CD8-positive, alpha-beta memory T cell (primary cell): ENCODE measurements around the gene C11orf42. TPM values are rescaled to one million over a fixed set of nuclear protein-coding genes. Genes with fewer than 3 reads are reported as not detected.
"Not testable (repeated sequence)": the region's sequence is repeated elsewhere in the genome, so short reads cannot be mapped to it uniquely, and the experiment has no call there.

ENCODE experiments used
- CTCF ChIA-PET: fragments of 350-600 bp; sonication (Branson Sonifier 250); formaldehyde crosslinking; loops from one replicate; lab custom pipeline; 2021; ENCODE audit warnings: antibody characterized with exemption; lab: Charles Lee
- POLR2A ChIA-PET: fragments of 350-600 bp; sonication (Branson Sonifier 250); formaldehyde crosslinking; loops from one replicate; lab custom pipeline; 2021; ENCODE audit warnings: antibody characterized with exemption; lab: Charles Lee
- DNase-seq, 5 donors: peaks; one replicate each; pipeline versions ENCODE4 v3.0.0 to v3.0.0-alpha.2; 2020 to 2022; ENCODE audit warnings: mixed read lengths in 1 of 5
- H3K27ac ChIP-seq: one replicate; pipeline ENCODE4 v1.7.0; 2013; ENCODE audit warnings: low read depth, mild to moderate bottlenecking, low read length, moderate library complexity
- H3K27me3 ChIP-seq: 2 replicates; pipeline ENCODE4 v1.7.0; 2013; ENCODE audit warnings: low read length, mild to moderate bottlenecking; ENCODE audit not compliant: insufficient read depth, poor library complexity, severe bottlenecking
- H3K36me3 ChIP-seq: 2 replicates; pipeline ENCODE4 v1.7.0; 2013; ENCODE audit warnings: mild to moderate bottlenecking, low read length, moderate library complexity; ENCODE audit not compliant: insufficient read depth
- H3K4me1 ChIP-seq: 2 replicates; pipeline ENCODE4 v1.7.0; 2013; ENCODE audit warnings: mild to moderate bottlenecking, low read length, moderate library complexity; ENCODE audit not compliant: insufficient read depth
- H3K4me3 ChIP-seq: 2 replicates; pipeline ENCODE4 v1.7.0; 2013; ENCODE audit warnings: mild to moderate bottlenecking, low read length
- H3K9me3 ChIP-seq: 2 replicates; pipeline ENCODE4 v1.7.0; 2013; ENCODE audit warnings: mild to moderate bottlenecking, low read length
- H3K27ac Mint-ChIP-seq, 8 donors: one replicate each; pipeline ENCODE4 v1.8.0; 2020 to 2021; ENCODE audit warnings: mixed read lengths in 8 of 8, mild to moderate bottlenecking in 6 of 8, inconsistent platforms in 3 of 8, moderate library complexity in 3 of 8
- H3K27me3 Mint-ChIP-seq, 2 donors: one replicate each; pipeline ENCODE4 v1.8.0; 2020 to 2021; ENCODE audit warnings: mixed read lengths in 2 of 2, mild to moderate bottlenecking in 1 of 2, moderate library complexity in 1 of 2
- H3K36me3 Mint-ChIP-seq, 3 donors: one replicate each; pipeline ENCODE4 v1.8.0; 2020 to 2021; ENCODE audit warnings: mixed read lengths in 3 of 3, inconsistent platforms in 1 of 3, mild to moderate bottlenecking in 1 of 3
- H3K4me1 Mint-ChIP-seq, 3 donors: one replicate each; pipeline ENCODE4 v1.8.0; 2020 to 2021; ENCODE audit warnings: mixed read lengths in 3 of 3, inconsistent platforms in 1 of 3, mild to moderate bottlenecking in 1 of 3
- H3K4me3 Mint-ChIP-seq, 7 donors: one replicate each; pipeline ENCODE4 v1.8.0; 2020 to 2021; ENCODE audit warnings: mixed read lengths in 7 of 7, mild to moderate bottlenecking in 6 of 7, moderate library complexity in 4 of 7, inconsistent platforms in 2 of 7
- H3K9me3 Mint-ChIP-seq, 5 donors: one replicate each; pipeline ENCODE4 v1.8.0; 2020 to 2022; ENCODE audit warnings: mixed read lengths in 5 of 5, mild to moderate bottlenecking in 3 of 5, moderate library complexity in 2 of 5, inconsistent platforms in 1 of 5
- polyA plus RNA-seq: library from polyadenylated mRNA; unstranded; fragments of 300-500 nt; fragmentation: Illumina TruSeq; gene quantifications from one replicate; pipeline ENCODE4 v1.2.3, GENCODE V29; 2021
- total RNA-seq, 2 experiments: library from RNA; stranded (reverse); gene quantifications; one replicate each; pipeline ENCODE4 v1.2.3, GENCODE V29; 2021

C11orf42 gene
- total and polyA plus RNA-seq, 3 experiments from 2014 or later = not detected

DNA sequence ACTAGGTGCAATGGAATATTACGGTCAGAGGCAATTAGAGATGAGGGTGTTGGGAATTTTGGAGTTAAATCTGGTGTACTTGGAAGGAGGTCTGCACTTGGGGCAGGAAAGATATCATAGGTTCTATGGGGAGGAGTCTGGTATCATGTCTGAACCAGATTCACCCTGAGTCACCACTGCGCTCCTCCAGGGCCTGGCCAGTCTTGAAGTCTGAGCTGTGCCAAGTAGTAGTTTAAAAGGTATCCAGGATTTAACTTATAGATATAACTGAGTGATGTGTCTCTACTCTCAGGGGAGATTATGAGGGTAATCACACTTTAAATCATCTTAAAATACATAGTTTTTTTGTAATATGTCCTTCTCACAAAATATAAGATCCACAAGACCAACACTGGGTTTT lies 40.2 kb downstream of the C11orf42 start:
- no peak for DNase-seq
- ChIA-PET CTCF (no interaction called here), POLR2A (no interaction called here)
- Histone ChIP-seq H3K36me3 (no peaks in the 10 kb centered on the region), H3K4me3 (no peak overlapping the region), H3K27me3 (peaks cover 4% of the 10 kb centered on the region), H3K4me1 (no peaks in the 10 kb centered on the region), H3K27ac (no peak overlapping the region), H3K9me3 (no peaks in the 10 kb centered on the region)
- H3K4me1 Mint-ChIP-seq = no peaks in the 10 kb centered on the region
- no peak overlapping the region for H3K27ac Mint-ChIP-seq
- peaks cover 21 to 31% of the 10 kb centered on the region in 2 donors for H3K27me3 Mint-ChIP-seq
- no peak overlapping the region for H3K4me3 Mint-ChIP-seq
- H3K9me3 Mint-ChIP-seq = peaks cover 0 to 3% (median 0%) of the 10 kb centered on the region in 5 donors
- H3K36me3 Mint-ChIP-seq = peaks cover 0 to 3% (median 1%) of the 10 kb centered on the region in 3 donors

GRCh38 chr11:6248248-6248647 lies 42.9 kb downstream of the C11orf42 start:
- no peak for DNase-seq
- ChIA-PET CTCF (interaction anchor here (4.2 kb wide), 1 partner anchor 105 kb away, joined by 24 read pairs; no protein-coding TSS in a partner anchor), POLR2A (no interaction called here)
- Mint-ChIP-seq H3K27ac (no peak overlapping the region), H3K4me3 (no peak overlapping the region), H3K27me3 (peaks cover 16 to 19% of the 10 kb centered on the region in 2 donors), H3K36me3 (peaks cover 0 to 3% (median 1%) of the 10 kb centered on the region in 3 donors), H3K9me3 (peaks cover 0 to 3% (median 0%) of the 10 kb centered on the region in 5 donors), H3K4me1 (no peaks in the 10 kb centered on the region)
- Histone ChIP-seq H3K36me3 (no peaks in the 10 kb centered on the region), H3K27ac (no peak overlapping the region), H3K4me3 (no peak overlapping the region), H3K9me3 (no peaks in the 10 kb centered on the region), H3K27me3 (peaks cover 4% of the 10 kb centered on the region), H3K4me1 (no peaks in the 10 kb centered on the region)

DNA sequence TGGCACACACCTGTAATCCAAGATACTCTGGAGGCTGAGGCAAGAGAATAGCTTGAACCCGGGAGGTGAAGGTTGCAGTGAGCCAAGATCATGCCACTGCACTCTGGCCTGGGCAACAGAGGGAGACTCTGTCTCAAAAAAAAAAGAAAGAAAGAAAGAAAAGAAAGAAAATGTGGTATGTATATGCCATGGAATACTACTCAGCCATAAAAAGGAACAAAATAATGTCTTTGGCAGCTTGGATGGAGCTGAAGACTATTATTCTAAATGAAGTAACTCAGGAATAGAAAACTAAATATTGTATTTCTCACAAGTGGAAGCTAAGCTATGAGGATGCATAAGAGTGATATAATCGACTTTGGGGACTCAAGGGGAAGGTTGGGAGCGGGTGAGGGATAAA lies 43.5 kb downstream of the C11orf42 start:
- CTCF ChIA-PET = interaction anchor here (4.2 kb wide), 1 partner anchor 104 kb away, joined by 24 read pairs; no protein-coding TSS in a partner anchor
- H3K4me1 Mint-ChIP-seq = not testable (repeated sequence)
- peaks cover 10 to 17% of the 10 kb centered on the region in 2 donors for H3K27me3 Mint-ChIP-seq

DNA sequence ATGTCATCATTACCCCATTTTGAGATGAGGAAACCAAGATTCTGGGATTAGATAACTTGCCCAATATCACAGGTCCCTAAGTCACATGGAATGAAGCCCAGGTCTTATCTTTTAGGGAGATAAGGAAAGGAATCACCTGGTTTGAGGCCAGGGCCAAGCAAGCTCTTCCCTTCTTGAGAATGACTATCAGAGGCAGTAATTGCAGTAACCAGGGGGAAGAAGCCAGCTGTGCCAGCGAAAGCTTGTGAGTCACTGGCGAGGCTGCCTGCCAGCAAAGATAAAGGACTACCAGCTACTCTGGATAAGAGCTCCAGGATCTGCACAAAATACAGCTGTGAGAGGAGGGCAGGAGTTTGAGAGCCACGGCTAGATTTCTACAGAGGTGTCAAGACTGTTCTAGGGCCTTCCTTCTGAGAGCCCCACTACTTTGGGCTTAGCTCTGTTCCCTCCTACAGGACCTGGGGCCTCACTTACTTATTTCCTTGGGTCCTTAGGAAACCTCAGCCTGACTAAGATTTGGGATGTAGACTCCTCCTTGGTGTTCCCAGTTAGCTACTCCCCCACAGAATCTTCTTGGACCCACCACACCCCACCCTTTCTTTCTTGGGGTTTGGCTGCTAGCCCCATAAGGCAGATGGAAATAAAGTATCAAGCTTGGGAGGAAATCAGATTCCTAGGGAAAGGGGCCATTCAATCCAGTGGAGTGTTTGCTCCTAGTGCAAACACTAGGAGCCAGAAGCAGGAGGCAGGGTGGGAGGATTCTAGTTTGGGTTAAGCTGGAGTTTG lies 44.6 kb downstream of the C11orf42 start:
- no peaks in the 10 kb centered on the region for H3K4me1 Mint-ChIP-seq
- no peak overlapping the region for H3K4me3 Mint-ChIP-seq
- H3K27me3 Mint-ChIP-seq = peaks cover 4 to 13% of the 10 kb centered on the region in 2 donors

More for the DNA sequence above, 43.5 kb downstream of the C11orf42 start:
- H3K27ac Mint-ChIP-seq, H3K4me3 ChIP-seq, DNase-seq, H3K36me3 ChIP-seq, H3K4me3 Mint-ChIP-seq, H3K9me3 Mint-ChIP-seq, H3K27ac ChIP-seq, H3K9me3 ChIP-seq, H3K36me3 Mint-ChIP-seq, POLR2A ChIA-PET, H3K4me1 ChIP-seq, H3K27me3 ChIP-seq: not testable (repeated sequence)

DNA sequence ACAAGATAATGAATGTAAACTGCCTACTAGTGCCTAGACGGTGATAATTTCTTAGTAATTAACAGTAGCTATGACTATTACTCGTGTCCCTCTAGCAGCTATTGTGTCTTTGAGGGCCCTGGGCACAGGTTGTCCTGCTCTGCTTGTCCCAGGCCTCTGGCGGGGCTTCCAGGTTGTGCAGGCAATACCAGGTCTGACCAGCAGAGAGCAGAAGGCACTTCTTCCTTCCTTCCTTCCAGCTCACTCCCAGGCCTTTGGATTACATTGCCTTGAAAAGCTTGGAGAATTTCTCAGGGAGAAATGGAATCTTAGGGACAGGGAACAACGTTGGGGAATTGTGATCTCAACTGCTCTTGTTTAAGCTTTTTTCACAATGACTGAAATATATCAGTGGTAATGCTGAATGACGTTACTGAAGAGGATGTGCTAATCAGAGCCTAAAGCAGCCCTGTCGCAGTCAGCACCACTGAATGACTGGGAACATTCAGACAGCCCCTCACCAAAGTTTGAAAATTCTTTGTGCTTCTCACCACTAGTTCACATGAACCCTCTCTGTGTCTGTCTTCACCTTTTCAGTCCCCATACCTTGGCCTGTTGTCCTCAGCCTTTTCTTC lies 45.9 kb downstream of the C11orf42 start:
- Histone ChIP-seq H3K4me1 (no peaks in the 10 kb centered on the region), H3K27ac (no peak overlapping the region), H3K36me3 (no peaks in the 10 kb centered on the region), H3K9me3 (no peaks in the 10 kb centered on the region), H3K27me3 (no peaks in the 10 kb centered on the region), H3K4me3 (no peak overlapping the region)
- peak in 4 of 5 donors; percentile 10 to 54 (median 31) for DNase-seq
- ChIA-PET POLR2A (no interaction called here), CTCF (interaction anchor here (0.8 to 4.2 kb wide), 13 partner anchors 9 to 189 kb away, joined by 3 to 24 read pairs (median 5); partner anchors contain the start of genes CCKBR, FHIP1B and HPX)
- peaks cover 4 to 7% of the 10 kb centered on the region in 2 donors for H3K27me3 Mint-ChIP-seq
- H3K9me3 Mint-ChIP-seq = peaks cover 0 to 3% (median 0%) of the 10 kb centered on the region in 5 donors
- no peak overlapping the region for H3K4me3 Mint-ChIP-seq
- no peak overlapping the region for H3K27ac Mint-ChIP-seq
- H3K36me3 Mint-ChIP-seq = peaks cover 0 to 3% (median 0%) of the 10 kb centered on the region in 3 donors
- H3K4me1 Mint-ChIP-seq = no peaks in the 10 kb centered on the region

More for the DNA sequence above, 44.6 kb downstream of the C11orf42 start:
- no peak for DNase-seq
- Histone ChIP-seq H3K4me3 (no peak overlapping the region), H3K27me3 (peaks cover under 1% of the 10 kb centered on the region), H3K4me1 (no peaks in the 10 kb centered on the region), H3K9me3 (no peaks in the 10 kb centered on the region), H3K36me3 (no peaks in the 10 kb centered on the region), H3K27ac (no peak overlapping the region)
- Mint-ChIP-seq H3K36me3 (peaks cover 0 to 3% (median 1%) of the 10 kb centered on the region in 3 donors), H3K27ac (no peak overlapping the region), H3K9me3 (peaks cover 0 to 3% (median 0%) of the 10 kb centered on the region in 5 donors)
- POLR2A ChIA-PET = no interaction called here
- CTCF ChIA-PET = interaction anchor here (0.8 to 4.2 kb wide), 8 partner anchors 10 to 191 kb away, joined by 3 to 24 read pairs (median 6); partner anchors contain the start of genes CCKBR, FHIP1B and HPX

- Mint-ChIP-seq H3K27ac (peak overlapping the region in 1 of 8 donors; percentile 26), H3K9me3 (peaks cover 0 to 3% (median 0%) of the 10 kb centered on the region in 5 donors), H3K4me1 (no peaks in the 10 kb centered on the region), H3K4me3 (no peak overlapping the region), H3K36me3 (peaks cover 0 to 3% (median 0%) of the 10 kb centered on the region in 3 donors), H3K27me3 (peaks cover 4 to 7% of the 10 kb centered on the region in 2 donors)
- DNase-seq = no peak
- H3K36me3 ChIP-seq = no peaks in the 10 kb centered on the region
- no peaks in the 10 kb centered on the region for H3K27me3 ChIP-seq
- no peak overlapping the region for H3K27ac ChIP-seq
- no peak overlapping the region for H3K4me3 ChIP-seq
- H3K9me3 ChIP-seq = no peaks in the 10 kb centered on the region
- ChIA-PET CTCF (interaction anchor here (1.0 to 4.2 kb wide), 7 partner anchors 8 to 127 kb away, joined by 3 to 24 read pairs (median 9); partner anchors contain the start of gene CCKBR), POLR2A (no interaction called here)
- H3K4me1 ChIP-seq = no peaks in the 10 kb centered on the region
These were observed 46.7 kb downstream of the C11orf42 start for GRCh38 chr11:6251990-6252473.

- no peak overlapping the region for H3K4me3 ChIP-seq
- Mint-ChIP-seq H3K27me3 (peaks cover 0 to 8% of the 10 kb centered on the region in 2 donors), H3K4me1 (no peaks in the 10 kb centered on the region), H3K27ac (no peak overlapping the region), H3K36me3 (peaks cover 0 to 3% (median 0%) of the 10 kb centered on the region in 3 donors), H3K4me3 (no peak overlapping the region), H3K9me3 (peaks cover 0 to 3% (median 0%) of the 10 kb centered on the region in 5 donors)
- ChIA-PET POLR2A (no interaction called here), CTCF (no interaction called here)
- H3K4me1 ChIP-seq = no peaks in the 10 kb centered on the region
- H3K27me3 ChIP-seq = peaks cover 11% of the 10 kb centered on the region
- H3K9me3 ChIP-seq = no peaks in the 10 kb centered on the region
- H3K36me3 ChIP-seq = no peaks in the 10 kb centered on the region
- no peak for DNase-seq
- H3K27ac ChIP-seq = no peak overlapping the region
These were observed 47.8 kb downstream of the C11orf42 start for GRCh38 chr11:6253197-6253596.
